KMS-11 (cell line): ENCODE measurements around the gene UBE4B.
A peak's percentile ranks its signal among the peaks of the same experiment; 100 is the strongest.

Source experiments
- H2AFZ ChIP-seq: fragments of 200-600 bp; sonication (generic); 2 replicates; pipeline ENCODE4 v1.6.1; 2016; ENCODE audit warnings: antibody characterized with exemption, mixed run types, low read depth
- H3K27ac ChIP-seq: fragments of 200-600 bp; sonication (generic); 2 replicates; pipeline ENCODE4 v1.6.1; 2016; ENCODE audit warnings: mild to moderate bottlenecking, mixed run types
- H3K27me3 ChIP-seq: fragments of 200-600 bp; sonication (generic); 2 replicates; pipeline ENCODE4 v1.6.1; 2017; ENCODE audit warnings: mild to moderate bottlenecking, low read depth, mixed run types, moderate library complexity; ENCODE audit not compliant: insufficient read depth
- H3K36me3 ChIP-seq: fragments of 200-600 bp; sonication (generic); 2 replicates; pipeline ENCODE4 v1.6.1; 2017; ENCODE audit warnings: mild to moderate bottlenecking, mixed run types; ENCODE audit not compliant: insufficient read depth
- H3K4me1 ChIP-seq: fragments of 200-600 bp; sonication (generic); 2 replicates; pipeline ENCODE4 v1.6.1; 2016; ENCODE audit warnings: mild to moderate bottlenecking, low read depth, mixed run types; ENCODE audit not compliant: poor library complexity, severe bottlenecking
- H3K4me2 ChIP-seq: fragments of 200-600 bp; sonication (generic); 2 replicates; pipeline ENCODE4 v1.7.0; 2016; ENCODE audit warnings: mild to moderate bottlenecking, mixed run types
- H3K4me3 ChIP-seq: fragments of 200-600 bp; sonication (generic); IDR thresholded peaks from 2 replicates; pipeline ENCODE4 v1.6.1; 2017; ENCODE audit warnings: low read depth, low read length, mixed read lengths; ENCODE audit not compliant: insufficient read depth
- H3K79me2 ChIP-seq: fragments of 200-600 bp; sonication (generic); 2 replicates; pipeline ENCODE4 v1.6.1; 2016; ENCODE audit warnings: low read depth, mixed run types; ENCODE audit not compliant: insufficient read depth
- H3K9ac ChIP-seq: fragments of 200-600 bp; sonication (generic); 2 replicates; pipeline ENCODE4 v1.6.1; 2016; ENCODE audit warnings: mild to moderate bottlenecking, mixed run types
- H4K20me1 ChIP-seq: fragments of 200-600 bp; sonication (generic); 2 replicates; pipeline ENCODE4 v1.6.1; 2016; ENCODE audit warnings: mild to moderate bottlenecking, mixed run types; ENCODE audit not compliant: insufficient read depth
- TF ChIP-seq, protein P1 (sequence below): fragments of 200-600 bp; sonication (generic); conservative IDR thresholded peaks from 2 replicates; pipeline ENCODE4 v1.6.1; 2017; ENCODE audit warnings: low read depth, mild to moderate bottlenecking, antibody characterized with exemption, low read length, moderate library complexity, mixed read lengths

The UBE4B gene

DNA sequence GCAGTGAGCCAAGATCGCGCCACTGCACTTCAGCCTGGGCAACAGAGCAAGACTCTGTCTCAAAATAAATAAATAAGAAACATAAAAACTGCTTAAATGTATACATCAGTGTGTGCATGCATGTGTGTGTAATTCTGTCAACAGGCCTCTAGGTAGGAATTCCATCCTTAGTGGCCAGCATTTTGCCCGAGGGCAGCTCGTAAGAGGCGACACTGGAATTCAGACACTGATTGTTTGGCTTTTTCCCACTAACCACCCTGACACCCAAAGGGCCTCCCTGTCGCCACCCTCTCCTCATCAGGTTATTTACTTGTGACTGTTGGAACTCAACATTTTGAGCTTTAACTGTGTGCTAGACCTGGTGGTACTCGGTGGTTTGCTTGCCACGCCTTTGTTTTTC is 113.6 kb downstream of the UBE4B start:
- Histone ChIP-seq H3K4me3 (no peak overlapping the region), H3K79me2 (no peaks in the 10 kb centered on the region), H3K27ac (no peak overlapping the region), H3K27me3 (no peaks in the 10 kb centered on the region), H3K36me3 (no peaks in the 10 kb centered on the region), H3K9ac (no peak overlapping the region), H2AFZ (no peak overlapping the region), H3K4me2 (no peak overlapping the region), H3K4me1 (no peaks in the 10 kb centered on the region), H4K20me1 (no peaks in the 10 kb centered on the region)
- TF ChIP-seq, protein P1, sequence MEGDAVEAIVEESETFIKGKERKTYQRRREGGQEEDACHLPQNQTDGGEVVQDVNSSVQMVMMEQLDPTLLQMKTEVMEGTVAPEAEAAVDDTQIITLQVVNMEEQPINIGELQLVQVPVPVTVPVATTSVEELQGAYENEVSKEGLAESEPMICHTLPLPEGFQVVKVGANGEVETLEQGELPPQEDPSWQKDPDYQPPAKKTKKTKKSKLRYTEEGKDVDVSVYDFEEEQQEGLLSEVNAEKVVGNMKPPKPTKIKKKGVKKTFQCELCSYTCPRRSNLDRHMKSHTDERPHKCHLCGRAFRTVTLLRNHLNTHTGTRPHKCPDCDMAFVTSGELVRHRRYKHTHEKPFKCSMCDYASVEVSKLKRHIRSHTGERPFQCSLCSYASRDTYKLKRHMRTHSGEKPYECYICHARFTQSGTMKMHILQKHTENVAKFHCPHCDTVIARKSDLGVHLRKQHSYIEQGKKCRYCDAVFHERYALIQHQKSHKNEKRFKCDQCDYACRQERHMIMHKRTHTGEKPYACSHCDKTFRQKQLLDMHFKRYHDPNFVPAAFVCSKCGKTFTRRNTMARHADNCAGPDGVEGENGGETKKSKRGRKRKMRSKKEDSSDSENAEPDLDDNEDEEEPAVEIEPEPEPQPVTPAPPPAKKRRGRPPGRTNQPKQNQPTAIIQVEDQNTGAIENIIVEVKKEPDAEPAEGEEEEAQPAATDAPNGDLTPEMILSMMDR: no peak

DNA sequence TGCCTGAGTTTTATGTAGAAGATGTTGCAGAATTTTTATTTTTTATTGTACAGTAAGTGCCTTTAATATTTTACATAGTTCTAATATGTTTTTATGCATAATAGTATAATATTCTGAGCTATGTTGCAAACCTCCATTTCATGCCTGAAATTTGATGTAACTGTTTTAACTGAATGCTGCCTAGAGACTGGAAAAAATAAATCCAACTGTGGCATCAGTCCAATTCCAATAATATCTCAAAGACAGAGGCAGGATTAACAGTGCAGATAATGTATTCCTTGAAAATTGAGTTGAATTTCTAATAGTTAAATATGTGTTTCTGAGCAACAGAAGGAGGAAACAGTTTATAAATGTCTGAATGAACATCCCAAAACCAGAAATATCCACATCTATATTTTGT is 116.5 kb downstream of the UBE4B start:
- H3K4me1 ChIP-seq: no peaks in the 10 kb centered on the region
- H3K36me3 ChIP-seq: no peaks in the 10 kb centered on the region
- TF ChIP-seq, protein P1: no peak
- no peak overlapping the region for H3K4me3 ChIP-seq
- H3K27me3 ChIP-seq: no peaks in the 10 kb centered on the region
- H3K4me2 ChIP-seq: no peak overlapping the region
- H3K27ac ChIP-seq: no peak overlapping the region
- H3K9ac ChIP-seq: no peak overlapping the region
- no peaks in the 10 kb centered on the region for H4K20me1 ChIP-seq
- no peaks in the 10 kb centered on the region for H3K79me2 ChIP-seq
- H2AFZ ChIP-seq: no peak overlapping the region

DNA sequence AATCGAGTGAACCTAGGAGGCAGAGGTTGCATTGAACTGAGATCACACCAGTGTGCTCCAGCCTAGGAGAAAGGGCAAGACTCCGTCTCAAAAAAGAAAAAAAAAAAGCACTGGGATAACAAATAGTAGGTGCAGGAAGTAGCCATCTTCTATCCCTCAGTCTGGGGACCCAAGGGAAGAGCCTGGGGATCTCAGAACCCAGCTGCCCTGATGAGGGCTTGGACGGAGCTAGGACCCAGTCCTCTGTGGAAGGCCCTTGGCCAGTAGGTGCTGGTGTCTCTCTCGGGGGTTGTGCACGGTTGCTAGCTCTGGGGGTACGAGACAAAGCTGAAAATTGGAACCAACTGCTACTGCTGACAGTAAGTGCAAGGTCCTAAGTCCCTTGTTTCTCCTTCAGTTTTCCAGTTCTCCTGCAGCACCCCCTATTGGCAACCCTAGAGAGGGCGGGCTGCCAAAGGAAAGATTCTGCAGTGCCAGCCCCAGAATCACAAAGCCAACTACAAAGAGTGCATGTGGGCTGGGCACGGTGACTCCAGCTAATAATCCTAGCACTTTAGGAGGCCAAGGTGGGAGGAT is 120.0 kb downstream of the UBE4B start:
- no peak overlapping the region for H2AFZ ChIP-seq
- no peak overlapping the region for H3K9ac ChIP-seq
- H3K4me3 ChIP-seq: no peak overlapping the region

GRCh38 chr1:10155087-10155712 is 122.4 kb downstream of the UBE4B start:
- Histone ChIP-seq H3K9ac (no peak overlapping the region), H4K20me1 (no peaks in the 10 kb centered on the region), H3K27ac (no peak overlapping the region), H3K4me1 (no peaks in the 10 kb centered on the region), H3K4me3 (no peak overlapping the region), H2AFZ (no peak overlapping the region), H3K79me2 (no peaks in the 10 kb centered on the region), H3K27me3 (no peaks in the 10 kb centered on the region), H3K4me2 (no peak overlapping the region), H3K36me3 (no peaks in the 10 kb centered on the region)
- TF ChIP-seq, protein P1: no peak

More for the DNA sequence above, 120.0 kb downstream of the UBE4B start:
- Histone ChIP-seq H3K4me2 (no peak overlapping the region), H3K4me1 (no peaks in the 10 kb centered on the region), H3K36me3 (no peaks in the 10 kb centered on the region), H3K27ac (no peak overlapping the region), H4K20me1 (no peaks in the 10 kb centered on the region), H3K79me2 (no peaks in the 10 kb centered on the region), H3K27me3 (no peaks in the 10 kb centered on the region)
- TF ChIP-seq, protein P1: peak; percentile 66
